GM10266 (cell line): ENCODE results near the gene TKT.

Source experiments
- DNase-seq: peaks from one replicate; pipeline ENCODE4 v3.0.0; 2012; ENCODE audit errors: extremely low spot score
- CTCF ChIP-seq: IDR thresholded peaks from 2 replicates; pipeline ENCODE4 v1.5.1; 2012; ENCODE audit warnings: mild to moderate bottlenecking, low read depth; ENCODE audit not compliant: control insufficient read depth, insufficient read depth; ENCODE audit errors: missing control alignments

TKT gene

GRCh38 chr3:53195602-53196574 lies 59.9 kb downstream of the TKT start:
- DNase-seq: peak; percentile 73
- TF ChIP-seq CTCF: peak; percentile 99

DNA sequence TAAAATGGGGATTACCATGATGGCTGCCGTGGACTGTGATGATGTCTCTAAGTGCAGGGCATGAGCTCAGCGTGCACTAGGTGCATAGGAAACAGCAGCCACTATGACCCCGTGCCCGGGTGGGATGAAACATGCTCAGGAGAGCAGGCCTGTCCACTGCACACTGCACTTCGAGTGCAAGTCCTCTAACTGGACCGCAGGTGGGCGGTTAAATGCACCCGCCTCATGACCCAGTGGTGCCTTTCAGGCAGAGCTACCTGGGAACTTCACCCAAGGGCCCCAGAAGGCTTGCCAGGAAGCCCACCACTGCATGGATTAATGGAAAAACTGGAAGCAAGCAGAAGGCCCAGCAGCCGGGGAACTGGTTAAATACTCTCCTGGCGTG lies 60.8 kb downstream of the TKT start:
- TF ChIP-seq CTCF: no peak
- no peak for DNase-seq

DNA sequence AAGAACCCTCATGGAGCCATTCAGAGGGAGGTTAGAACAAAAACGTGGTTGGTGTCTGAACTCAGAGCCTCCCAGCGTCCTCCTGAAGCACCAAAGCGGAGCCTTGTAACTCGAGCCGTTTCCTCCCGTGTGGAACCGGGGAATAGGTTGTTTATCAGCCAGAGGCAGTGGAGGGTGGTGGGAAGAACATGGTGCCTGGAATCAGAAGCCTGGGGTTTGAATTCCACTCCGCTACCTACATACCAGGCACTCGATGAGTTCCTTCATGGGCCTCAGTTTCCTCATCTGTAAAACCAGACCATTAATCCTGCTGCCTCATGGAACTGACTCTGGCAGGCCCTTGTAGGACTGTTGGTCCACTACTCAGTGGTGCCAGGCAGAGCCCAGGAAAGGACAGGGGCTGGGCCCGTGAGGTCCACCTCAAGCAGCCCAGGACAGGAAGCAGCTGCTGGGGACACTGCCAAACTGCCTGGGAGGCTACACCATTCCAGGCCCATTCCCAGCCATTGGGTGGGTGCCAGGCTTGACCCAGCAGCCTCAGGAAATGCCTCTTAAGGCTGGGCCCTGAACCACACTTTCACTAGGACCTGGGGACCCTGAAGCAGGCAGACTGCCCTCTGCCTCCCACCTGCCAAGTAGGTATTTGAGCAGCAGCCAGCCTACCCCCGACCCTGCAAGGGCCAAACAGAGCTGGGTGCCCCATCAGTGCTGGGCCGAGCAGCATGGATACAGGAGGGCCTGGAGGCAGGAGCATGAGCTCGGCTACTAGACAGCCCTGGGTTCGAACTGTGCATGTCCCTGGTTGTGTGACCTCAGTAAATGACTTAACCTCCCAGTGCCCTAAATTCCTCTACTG lies 61.4 kb downstream of the TKT start:
- TF ChIP-seq CTCF: no peak
- DNase-seq: no peak

GRCh38 chr3:53193466-53194209 lies 62.2 kb downstream of the TKT start:
- no peak for TF ChIP-seq CTCF
- DNase-seq: no peak

GRCh38 chr3:53192608-53193007 lies 63.2 kb downstream of the TKT start:
- no peak for TF ChIP-seq CTCF
- DNase-seq: no peak

- no peak for TF ChIP-seq CTCF
Measured at GRCh38 chr3:53191836-53192480, 63.9 kb downstream of the TKT start.

More at GRCh38 chr3:53191836-53192480, 63.9 kb downstream of the TKT start:
- DNase-seq: no peak
